HepG2 (cell line): ENCODE data around the gene TUBGCP4. TPM values are rescaled to one million over a fixed set of nuclear protein-coding genes. Genes with fewer than 3 reads are reported as not detected.

Experiments
- ATAC-seq: fragments of 200-7000 bp; cut with Tn5 transposase; 3 replicates; pipeline ENCODE4 v1.9.1; 2020; ENCODE audit warnings: mild to moderate bottlenecking, moderate library complexity
- BruUV-seq: library from RNA; stranded (reverse); fragments of 400-500 nt; replicated peaks from 2 replicates; lab custom pipeline; 2021; lab: Mats Ljungman, UMichigan
- CTCF ChIA-PET: fragments of 300-600 bp; formaldehyde crosslinking; extraction: SDS; loops from one replicate; lab custom pipeline; 2021; ENCODE audit warnings: low total read pairs, inconsistent platforms, low intra/inter-chr PET ratio; lab: Yijun Ruan, JAX
- POLR2A ChIA-PET: fragments of 350-600 bp; sonication (Branson Sonifier 250); formaldehyde crosslinking; loops from one replicate; lab custom pipeline; 2020; ENCODE audit warnings: antibody characterized with exemption, inconsistent platforms; lab: Yijun Ruan, JAX
- DNase-seq: peaks from one replicate; pipeline ENCODE4 v3.0.0-alpha.2; 2015; ENCODE audit warnings: low spot score
- FAIRE-seq: peaks from 3 replicates; lab custom pipeline; 2011; peaks lifted over from hg19 to GRCh38; lab: Jason Lieb, UNC
- H2AFZ ChIP-seq: one replicate; pipeline ENCODE4 v1.6.1; 2011; ENCODE audit warnings: low read length, inconsistent platforms
- H3K27ac ChIP-seq: fragments of 300-600 bp; 3 replicates; pipeline ENCODE4 v1.8.0; 2011; ENCODE audit warnings: mixed run types, mild to moderate bottlenecking, mixed read lengths, low read length, inconsistent platforms; ENCODE audit not compliant: insufficient read depth; ENCODE audit errors: extremely low read length
- H3K27me3 ChIP-seq, 2 experiments: fragments of 200-600 bp in 1 of 2; 2 replicates in 1 of 2; 3 replicates in 1 of 2; pipeline versions ENCODE4 v1.6.0 to v1.8.0; 2011; ENCODE audit warnings: low read length in 2 of 2, mild to moderate bottlenecking in 2 of 2, moderate library complexity in 2 of 2, inconsistent platforms in 1 of 2; ENCODE audit not compliant: insufficient read depth in 2 of 2, control insufficient read depth in 1 of 2
- H3K36me3 ChIP-seq, 2 experiments: fragments of 200-600 bp in 1 of 2; replicated peaks in 1 of 2; 2 replicates in 1 of 2; 3 replicates in 1 of 2; pipeline versions ENCODE4 v1.5.1 to v1.8.0; 2011; ENCODE audit warnings: low read length in 2 of 2, inconsistent platforms in 1 of 2; ENCODE audit not compliant: insufficient read depth in 2 of 2, control insufficient read depth in 1 of 2
- H3K4me1 ChIP-seq: 2 replicates; pipeline ENCODE4 v1.5.1; 2012; ENCODE audit warnings: low read length, inconsistent platforms; ENCODE audit not compliant: insufficient read depth
- H3K4me2 ChIP-seq: 2 replicates; pipeline ENCODE4 v1.6.0; 2011; ENCODE audit warnings: low read depth, low read length, inconsistent platforms
- H3K4me3 ChIP-seq, 3 experiments: fragments of 200-600 bp in 1 of 3; sonication (generic), shearing (Covaris generic) in 1 of 3; replicated peaks in 1 of 3; 2 replicates each; pipeline ENCODE4 v1.5.1; 2011 to 2016; ENCODE audit warnings: low read length in 3 of 3, inconsistent platforms in 2 of 3, low read depth in 2 of 3, mild to moderate bottlenecking in 2 of 3, control low read depth in 1 of 3, mixed read lengths in 1 of 3; ENCODE audit not compliant: insufficient read depth in 1 of 3
- H3K79me2 ChIP-seq: one replicate; pipeline ENCODE4 v1.6.1; 2011; ENCODE audit warnings: low read length, inconsistent platforms; ENCODE audit not compliant: insufficient read depth
- H3K9ac ChIP-seq: 2 replicates; pipeline ENCODE4 v1.6.0; 2011; ENCODE audit warnings: mild to moderate bottlenecking, low read depth, low read length, inconsistent platforms; ENCODE audit not compliant: insufficient read depth
- H3K9me3 ChIP-seq: 2 replicates; pipeline ENCODE4 v1.5.1; 2012; ENCODE audit warnings: mild to moderate bottlenecking, low read length
- H4K20me1 ChIP-seq: 2 replicates; pipeline ENCODE4 v1.6.0; 2011; ENCODE audit warnings: inconsistent platforms, mild to moderate bottlenecking, low read length, moderate library complexity; ENCODE audit not compliant: insufficient read depth
- HNRNPK ChIP-seq: fragments of 200-400 bp; formaldehyde crosslinking; IDR thresholded peaks from 2 replicates; pipeline ENCODE4 v1.6.1; 2018; ENCODE audit warnings: low read length, low read depth, moderate library complexity, mild to moderate bottlenecking; ENCODE audit not compliant: poor library complexity, severe bottlenecking
- MAFF ChIP-seq: IDR thresholded peaks from 2 replicates; pipeline ENCODE4 v1.6.1; 2011; ENCODE audit warnings: low read depth, low read length, improper control_type of control experiment
- NFIB ChIP-seq: sonication (generic); formaldehyde crosslinking; IDR thresholded peaks from 2 replicates; pipeline ENCODE4 v1.9.0; 2021; ENCODE audit warnings: missing genetic modification reagents, mild to moderate bottlenecking, borderline replicate concordance
- SP140L ChIP-seq: sonication (generic); formaldehyde crosslinking; IDR thresholded peaks from 2 replicates; pipeline ENCODE4 v1.4.0; 2020; ENCODE audit warnings: missing genetic modification reagents, borderline replicate concordance
- ZBTB20 ChIP-seq: sonication (generic); formaldehyde crosslinking; IDR thresholded peaks from 2 replicates; pipeline ENCODE4 v1.8.1; 2023; ENCODE audit warnings: missing genetic modification reagents, low read depth, mild to moderate bottlenecking, borderline replicate concordance
- ZFY ChIP-seq: sonication (generic); formaldehyde crosslinking; IDR thresholded peaks from 2 replicates; pipeline ENCODE4 v1.4.0; 2020; ENCODE audit warnings: missing genetic modification reagents
- ZNF17 ChIP-seq: sonication (generic); formaldehyde crosslinking; IDR thresholded peaks from 2 replicates; pipeline ENCODE4 v1.5.0; 2020; ENCODE audit warnings: mild to moderate bottlenecking, missing genetic modification reagents
- ZNF205 ChIP-seq: IDR thresholded peaks from 2 replicates; pipeline ENCODE4 v1.6.1; 2018; ENCODE audit warnings: missing biosample characterization, missing genetic modification reagents
- ZNF207 ChIP-seq: fragments of 450-650 bp; IDR thresholded peaks from 2 replicates; pipeline ENCODE4 v1.6.1; 2016; ENCODE audit warnings: antibody characterized with exemption, borderline replicate concordance
- ZNF235 ChIP-seq: sonication (generic); formaldehyde crosslinking; IDR thresholded peaks from 2 replicates; pipeline ENCODE4 v1.8.1; 2023; ENCODE audit warnings: mild to moderate bottlenecking, missing genetic modification reagents, borderline replicate concordance
- ZNF879 ChIP-seq: sonication (generic); formaldehyde crosslinking; IDR thresholded peaks from 2 replicates; pipeline ENCODE4 v1.8.1; 2023; ENCODE audit warnings: missing genetic modification reagents
- ZSCAN30 ChIP-seq: sonication (generic); formaldehyde crosslinking; IDR thresholded peaks from 2 replicates; pipeline ENCODE4 v1.5.0; 2020; ENCODE audit warnings: mild to moderate bottlenecking, missing genetic modification reagents
- WGBS: methylation state at CpG from one replicate; pipeline ENCODE4 v1.1.6; 2017; ENCODE audit warnings: low lambda C conversion rate; 5-methylcytosine and 5-hydroxymethylcytosine counted together
- in situ Hi-C: cut with HindIII; loops from 2 replicates; pipeline ENCODE4 v1.10.0; 2017; ENCODE audit warnings: low pct_unique_long_range_greater_than_20kb; ENCODE audit not compliant: extremely low pct_ligation_motif_present
- intact Hi-C: fragments of 100-400 bp; cut with micrococcal nuclease; formaldehyde crosslinking; loops from one replicate; pipeline ENCODE4 v1.10.0; 2022; ENCODE audit not compliant: unreplicated experiment
- polyA plus RNA-seq, 8 experiments: library from polyadenylated mRNA; depleted of rRNA in 3 of 8; stranded (reverse) in 7 of 8; unstranded in 1 of 8; fragments of >200 nt; fragmentation: Illumina TruSeq in 4 of 8; extraction: Trizol in 4 of 8; gene quantifications; 2 replicates each; pipeline versions ENCODE4 v1.2.1 to v1.2.3, GENCODE V29; 2011 to 2016; ENCODE audit warnings: low read depth in 4 of 8, missing spikeins in 1 of 8, mixed read lengths in 1 of 8; ENCODE audit not compliant: insufficient read depth in 1 of 8
- total RNA-seq, 5 experiments: library from RNA; depleted of rRNA; stranded (reverse); fragments of >200 nt; fragmentation: Illumina TruSeq; extraction: Trizol; gene quantifications; 2 replicates each; pipeline ENCODE4 v1.2.3, GENCODE V29; 2016; ENCODE audit warnings: low read depth in 1 of 5
- TF ChIP-seq, protein P1 (sequence below): sonication (generic); formaldehyde crosslinking; IDR thresholded peaks from 2 replicates; pipeline ENCODE4 v1.4.0; 2020; ENCODE audit warnings: missing genetic modification reagents
- TF ChIP-seq, protein P2 (sequence below): sonication (generic); formaldehyde crosslinking; IDR thresholded peaks from 2 replicates; pipeline ENCODE4 v1.4.0; 2020; ENCODE audit warnings: missing genetic modification reagents, mild to moderate bottlenecking, borderline replicate concordance
- TF ChIP-seq, protein P3 (sequence below): sonication (generic); formaldehyde crosslinking; IDR thresholded peaks from 2 replicates; pipeline ENCODE4 v1.4.0; 2020; ENCODE audit warnings: mild to moderate bottlenecking, low read depth, missing genetic modification reagents
- TF ChIP-seq, protein P4 (sequence below): sonication (generic); formaldehyde crosslinking; IDR thresholded peaks from 2 replicates; pipeline ENCODE4 v1.5.0; 2020; ENCODE audit warnings: missing genetic modification reagents
- TF ChIP-seq, protein P5 (sequence below): sonication (generic); formaldehyde crosslinking; IDR thresholded peaks from 2 replicates; pipeline ENCODE4 v1.5.0; 2020; ENCODE audit warnings: missing genetic modification reagents, mild to moderate bottlenecking, borderline replicate concordance

The TUBGCP4 gene
- total and polyA plus RNA-seq, 2 of the 13 experiments (the other 11 are each of a cell fraction or from before 2014, with no cell fraction given) = 15.0 to 20.5 TPM

DNA sequence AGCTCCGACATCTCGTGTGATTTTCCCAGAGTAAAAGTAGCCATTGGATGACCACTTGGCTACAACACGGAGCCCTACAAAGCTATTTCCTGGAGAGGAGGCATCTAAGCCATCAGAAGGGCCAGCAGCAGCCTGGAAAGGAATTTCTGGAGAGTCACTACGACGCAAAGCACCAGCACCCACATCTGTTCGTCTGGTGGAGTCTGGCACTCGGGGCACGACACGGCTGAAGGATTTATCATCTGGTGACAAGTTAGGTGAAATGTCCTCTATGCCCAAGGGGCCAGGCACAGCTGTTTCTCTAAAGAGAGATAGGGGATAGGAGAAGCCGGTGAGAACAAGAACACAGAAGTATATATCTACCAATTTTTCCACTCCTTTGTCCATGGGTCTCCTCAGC lies 49.5 kb downstream of the TUBGCP4 start (continued):
- TF ChIP-seq, protein P1, sequence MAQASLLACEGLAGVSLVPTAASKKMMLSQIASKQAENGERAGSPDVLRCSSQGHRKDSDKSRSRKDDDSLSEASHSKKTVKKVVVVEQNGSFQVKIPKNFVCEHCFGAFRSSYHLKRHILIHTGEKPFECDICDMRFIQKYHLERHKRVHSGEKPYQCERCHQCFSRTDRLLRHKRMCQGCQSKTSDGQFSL (CRISPR knock-in tag) = no peak
- TF ChIP-seq ZSCAN30 (CRISPR knock-in tag) = no peak
- TF ChIP-seq, protein P2, sequence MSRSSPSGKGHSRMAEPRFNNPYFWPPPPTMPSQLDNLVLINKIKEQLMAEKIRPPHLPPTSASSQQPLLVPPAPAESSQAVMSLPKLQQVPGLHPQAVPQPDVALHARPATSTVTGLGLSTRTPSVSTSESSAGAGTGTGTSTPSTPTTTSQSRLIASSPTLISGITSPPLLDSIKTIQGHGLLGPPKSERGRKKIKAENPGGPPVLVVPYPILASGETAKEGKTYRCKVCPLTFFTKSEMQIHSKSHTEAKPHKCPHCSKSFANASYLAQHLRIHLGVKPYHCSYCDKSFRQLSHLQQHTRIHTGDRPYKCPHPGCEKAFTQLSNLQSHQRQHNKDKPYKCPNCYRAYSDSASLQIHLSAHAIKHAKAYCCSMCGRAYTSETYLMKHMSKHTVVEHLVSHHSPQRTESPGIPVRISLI (CRISPR knock-in tag) = no peak
- TF ChIP-seq, protein P3, sequence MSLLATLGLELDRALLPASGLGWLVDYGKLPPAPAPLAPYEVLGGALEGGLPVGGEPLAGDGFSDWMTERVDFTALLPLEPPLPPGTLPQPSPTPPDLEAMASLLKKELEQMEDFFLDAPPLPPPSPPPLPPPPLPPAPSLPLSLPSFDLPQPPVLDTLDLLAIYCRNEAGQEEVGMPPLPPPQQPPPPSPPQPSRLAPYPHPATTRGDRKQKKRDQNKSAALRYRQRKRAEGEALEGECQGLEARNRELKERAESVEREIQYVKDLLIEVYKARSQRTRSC (CRISPR knock-in tag) = no peak

DNA sequence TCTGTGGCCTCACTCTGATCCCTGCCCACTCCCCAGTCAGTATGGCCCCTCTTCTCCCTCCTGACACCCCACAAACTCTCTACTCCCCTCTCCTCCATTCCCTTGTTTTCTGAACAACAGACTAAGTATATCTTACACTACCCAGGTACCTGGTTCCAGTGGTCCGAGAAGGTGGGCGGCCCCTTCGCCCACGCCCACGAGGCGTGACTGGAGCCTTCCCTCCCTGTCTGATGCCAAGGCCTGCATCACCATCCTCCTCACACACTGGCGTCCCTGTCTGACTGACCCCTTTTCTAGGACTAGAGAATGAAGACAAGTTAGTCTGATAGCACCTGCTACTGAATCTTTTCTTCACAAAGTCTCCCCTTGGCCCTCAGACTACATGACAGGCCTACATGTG lies 50.0 kb downstream of the TUBGCP4 start:
- Histone ChIP-seq H4K20me1 (no peaks in the 10 kb centered on the region), H3K36me3 (peaks cover 12 to 47% of the 10 kb centered on the region in 2 experiments; a peak in 4 of 5 replicates), H3K4me3 (no peak overlapping the region), H3K79me2 (no peaks in the 10 kb centered on the region), H3K9ac (no peak overlapping the region), H3K4me1 (no peaks in the 10 kb centered on the region), H3K27ac (no peak overlapping the region), H3K4me2 (no peak overlapping the region), H3K9me3 (no peaks in the 10 kb centered on the region), H3K27me3 (no peaks in the 10 kb centered on the region), H2AFZ (no peak overlapping the region)
- 96% methylated on average over 7 of the region's 7 CpGs for WGBS
- intact Hi-C loops = no loop called here
- DNase-seq (no peak), FAIRE-seq (no peak), ATAC-seq (no peak)
- in situ Hi-C loops = no loop called here
- BruUV-seq = no TSS peak
- POLR2A ChIA-PET = no interaction called here
- CTCF ChIA-PET = no interaction called here
- TF ChIP-seq ZFY = no peak
- TF ChIP-seq ZNF17 (CRISPR knock-in tag) = no peak
- TF ChIP-seq HNRNPK = no peak
- no peak for TF ChIP-seq ZNF235 (CRISPR knock-in tag)
- no peak for TF ChIP-seq NFIB (CRISPR knock-in tag)
- TF ChIP-seq SP140L (CRISPR knock-in tag) = no peak
- no peak for TF ChIP-seq ZNF207
- TF ChIP-seq ZNF879 = no peak
- no peak for TF ChIP-seq ZNF205
- no peak for TF ChIP-seq MAFF
- no peak for TF ChIP-seq ZBTB20 (CRISPR knock-in tag)
- TF ChIP-seq, protein P4, sequence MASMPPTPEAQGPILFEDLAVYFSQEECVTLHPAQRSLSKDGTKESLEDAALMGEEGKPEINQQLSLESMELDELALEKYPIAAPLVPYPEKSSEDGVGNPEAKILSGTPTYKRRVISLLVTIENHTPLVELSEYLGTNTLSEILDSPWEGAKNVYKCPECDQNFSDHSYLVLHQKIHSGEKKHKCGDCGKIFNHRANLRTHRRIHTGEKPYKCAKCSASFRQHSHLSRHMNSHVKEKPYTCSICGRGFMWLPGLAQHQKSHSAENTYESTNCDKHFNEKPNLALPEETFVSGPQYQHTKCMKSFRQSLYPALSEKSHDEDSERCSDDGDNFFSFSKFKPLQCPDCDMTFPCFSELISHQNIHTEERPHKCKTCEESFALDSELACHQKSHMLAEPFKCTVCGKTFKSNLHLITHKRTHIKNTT = no peak
- TF ChIP-seq, protein P5, sequence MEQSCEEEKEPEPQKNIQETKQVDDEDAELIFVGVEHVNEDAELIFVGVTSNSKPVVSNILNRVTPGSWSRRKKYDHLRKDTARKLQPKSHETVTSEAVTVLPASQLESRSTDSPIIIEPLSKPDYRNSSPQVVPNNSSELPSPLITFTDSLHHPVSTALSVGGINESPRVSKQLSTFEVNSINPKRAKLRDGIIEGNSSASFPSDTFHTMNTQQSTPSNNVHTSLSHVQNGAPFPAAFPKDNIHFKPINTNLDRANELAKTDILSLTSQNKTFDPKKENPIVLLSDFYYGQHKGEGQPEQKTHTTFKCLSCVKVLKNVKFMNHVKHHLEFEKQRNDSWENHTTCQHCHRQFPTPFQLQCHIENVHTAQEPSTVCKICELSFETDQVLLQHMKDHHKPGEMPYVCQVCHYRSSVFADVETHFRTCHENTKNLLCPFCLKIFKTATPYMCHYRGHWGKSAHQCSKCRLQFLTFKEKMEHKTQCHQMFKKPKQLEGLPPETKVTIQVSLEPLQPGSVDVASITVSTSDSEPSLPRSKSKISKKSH (CRISPR knock-in tag) = no peak
